22Rv1 (cell line): Measurements from ENCODE around the gene APC2.

Source experiments
- H3K27ac ChIP-seq: fragments of 450-650 bp; 2 replicates; pipeline ENCODE4 v1.5.1; 2017
- ZFX ChIP-seq: fragments of 450-650 bp; IDR thresholded peaks from 2 replicates; pipeline ENCODE4 v1.6.1; 2017; ENCODE audit warnings: antibody characterized with exemption, borderline replicate concordance
- TF ChIP-seq, protein P1 (sequence below): fragments of 450-650 bp; IDR thresholded peaks from 2 replicates; pipeline ENCODE4 v1.5.1; 2017; ENCODE audit warnings: mild to moderate bottlenecking

Gene APC2

DNA sequence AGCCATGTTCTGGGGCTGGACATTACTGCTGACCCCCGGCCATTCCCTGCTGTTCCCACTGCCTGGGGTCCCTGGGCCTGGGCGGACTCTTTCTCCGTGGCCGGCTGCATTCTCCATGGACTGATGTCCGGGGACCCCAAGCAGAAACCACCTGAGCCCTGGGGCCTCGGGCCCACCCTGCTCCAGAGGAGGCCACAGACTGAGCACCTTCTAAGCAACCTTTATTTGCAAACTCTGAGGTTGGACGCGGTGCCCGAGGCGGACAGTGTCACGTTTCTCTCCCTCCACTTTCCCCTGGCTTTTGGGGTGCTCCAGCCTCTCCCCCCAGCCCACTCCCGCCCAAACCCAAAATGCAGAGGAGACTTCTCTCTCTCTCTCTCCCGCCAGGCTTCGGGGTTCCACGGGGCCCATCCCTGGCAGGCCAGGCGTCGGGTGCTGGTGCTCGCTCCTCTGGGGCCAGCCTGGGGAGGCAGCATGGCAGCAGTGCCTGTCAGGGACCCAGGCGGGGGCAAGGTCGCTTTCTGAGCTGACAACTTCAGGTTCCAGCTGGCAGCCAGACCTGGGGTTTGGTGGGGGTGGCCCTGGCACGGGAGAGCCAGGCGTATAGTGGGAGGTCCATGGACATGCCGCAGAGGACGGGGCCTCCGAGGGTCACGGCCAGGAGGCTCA lies 31.4 kb downstream of the APC2 start:
- TF ChIP-seq, protein P1, sequence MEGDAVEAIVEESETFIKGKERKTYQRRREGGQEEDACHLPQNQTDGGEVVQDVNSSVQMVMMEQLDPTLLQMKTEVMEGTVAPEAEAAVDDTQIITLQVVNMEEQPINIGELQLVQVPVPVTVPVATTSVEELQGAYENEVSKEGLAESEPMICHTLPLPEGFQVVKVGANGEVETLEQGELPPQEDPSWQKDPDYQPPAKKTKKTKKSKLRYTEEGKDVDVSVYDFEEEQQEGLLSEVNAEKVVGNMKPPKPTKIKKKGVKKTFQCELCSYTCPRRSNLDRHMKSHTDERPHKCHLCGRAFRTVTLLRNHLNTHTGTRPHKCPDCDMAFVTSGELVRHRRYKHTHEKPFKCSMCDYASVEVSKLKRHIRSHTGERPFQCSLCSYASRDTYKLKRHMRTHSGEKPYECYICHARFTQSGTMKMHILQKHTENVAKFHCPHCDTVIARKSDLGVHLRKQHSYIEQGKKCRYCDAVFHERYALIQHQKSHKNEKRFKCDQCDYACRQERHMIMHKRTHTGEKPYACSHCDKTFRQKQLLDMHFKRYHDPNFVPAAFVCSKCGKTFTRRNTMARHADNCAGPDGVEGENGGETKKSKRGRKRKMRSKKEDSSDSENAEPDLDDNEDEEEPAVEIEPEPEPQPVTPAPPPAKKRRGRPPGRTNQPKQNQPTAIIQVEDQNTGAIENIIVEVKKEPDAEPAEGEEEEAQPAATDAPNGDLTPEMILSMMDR, result no peak
- no peak for TF ChIP-seq ZFX
- H3K27ac ChIP-seq, result no peak overlapping the region

DNA sequence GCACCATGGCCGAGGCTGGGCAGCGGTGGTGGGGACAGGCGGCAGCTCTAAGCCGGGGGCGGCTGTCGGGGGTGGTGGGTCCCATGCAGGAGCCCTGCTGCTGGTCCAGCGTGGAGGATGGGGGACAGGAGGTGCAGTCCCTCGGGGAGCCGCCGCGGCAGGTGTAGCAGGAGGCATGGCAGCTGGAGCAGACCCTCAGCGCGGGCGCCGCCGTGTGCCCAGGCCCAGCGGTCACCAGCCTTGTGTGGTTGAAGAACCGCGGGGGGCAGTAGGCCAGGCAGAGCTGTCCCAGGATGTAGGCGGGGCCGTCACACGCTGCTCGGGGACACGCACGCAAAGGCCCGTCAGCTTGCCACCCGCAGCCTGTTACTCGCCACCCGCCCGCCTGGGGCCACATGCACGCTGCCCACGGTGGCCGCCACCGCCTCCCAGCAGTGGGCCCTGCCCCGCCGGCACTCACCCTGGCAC lies 32.0 kb downstream of the APC2 start:
- no peak for TF ChIP-seq ZFX
- TF ChIP-seq, protein P1, result no peak

DNA sequence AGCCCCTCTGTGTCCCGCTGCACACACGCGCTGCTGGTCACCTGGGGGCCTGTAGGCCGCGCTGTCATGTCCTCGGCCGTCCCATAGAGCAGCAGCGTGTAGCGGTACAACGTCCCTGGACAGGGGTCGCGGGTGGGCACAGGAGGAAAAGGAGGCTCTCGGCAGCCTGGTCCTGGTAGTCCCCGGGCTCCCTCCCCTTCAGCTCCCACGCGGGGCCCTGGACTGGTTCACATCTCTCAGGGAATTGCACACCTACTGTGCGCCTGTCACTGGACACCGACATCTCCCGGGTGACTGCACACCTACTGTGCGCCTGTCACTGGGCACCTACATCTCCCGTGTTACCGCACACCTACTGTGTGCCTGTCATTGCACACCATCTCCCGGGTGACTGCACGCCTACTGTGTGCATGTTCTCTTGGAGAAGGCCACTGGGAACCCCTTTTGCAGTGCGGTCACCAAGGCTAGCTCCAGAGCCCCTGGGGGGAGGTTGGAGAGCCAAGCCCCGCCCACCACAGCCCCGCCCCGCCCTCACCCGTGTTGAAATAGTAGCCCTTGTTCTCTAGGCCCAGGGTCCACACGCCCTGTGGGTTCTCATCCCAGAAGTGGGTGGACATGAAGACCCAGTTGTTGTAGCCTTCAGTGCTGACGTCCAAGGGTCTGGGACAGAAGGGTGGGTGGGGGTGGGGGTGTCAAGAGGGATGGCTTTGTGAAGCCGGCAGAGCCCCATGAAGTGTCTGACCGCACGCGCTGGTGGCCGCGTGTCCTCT lies 32.6 kb downstream of the APC2 start:
- TF ChIP-seq, protein P1, result no peak
- no peak for TF ChIP-seq ZFX
- H3K27ac ChIP-seq, result no peak overlapping the region

More for the DNA sequence above, 32.0 kb downstream of the APC2 start:
- H3K27ac ChIP-seq, result no peak overlapping the region

DNA sequence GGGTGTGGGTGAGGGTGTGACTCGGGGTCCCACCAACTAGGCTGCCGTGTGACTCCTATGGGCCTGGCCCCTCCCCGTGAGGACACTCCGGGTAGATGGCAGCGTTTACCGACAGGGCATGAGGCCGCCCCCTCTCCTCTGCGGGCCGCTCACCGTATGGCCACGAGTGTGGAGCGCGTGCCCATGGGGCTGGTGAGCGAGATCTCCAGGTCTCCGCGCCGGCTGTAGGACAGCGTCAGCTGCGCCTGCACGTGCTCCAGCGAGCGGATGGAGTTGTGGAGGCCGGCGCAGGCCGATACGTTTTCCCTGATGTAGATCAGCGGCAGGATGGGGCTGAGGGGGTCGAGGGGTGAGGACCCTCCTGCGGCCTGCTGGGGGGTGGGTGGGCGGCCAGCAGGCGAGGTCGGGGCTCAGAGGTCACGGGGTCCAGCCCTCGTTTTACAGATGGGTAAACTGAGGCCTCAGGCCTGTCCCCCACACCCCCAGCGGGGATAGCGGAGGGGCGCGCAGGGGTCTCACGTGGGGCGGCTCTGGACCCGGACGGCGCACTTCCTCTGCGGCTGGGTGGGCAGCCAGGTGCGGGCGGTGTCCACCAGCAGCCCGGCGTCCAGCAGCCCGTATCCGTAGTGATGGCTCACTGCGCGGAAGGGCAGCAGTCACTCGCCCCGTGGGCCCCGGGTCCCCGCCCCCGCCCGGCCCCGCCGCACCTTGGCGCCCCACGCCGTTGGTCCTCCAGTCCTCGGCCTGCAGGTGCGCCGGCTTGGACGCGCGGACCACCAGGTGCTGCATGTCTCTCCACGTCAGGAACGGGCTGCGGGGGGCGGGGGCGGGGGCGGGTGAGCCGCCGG lies 33.4 kb downstream of the APC2 start:
- TF ChIP-seq, protein P1, result no peak
- TF ChIP-seq ZFX, result no peak
- no peak overlapping the region for H3K27ac ChIP-seq

DNA sequence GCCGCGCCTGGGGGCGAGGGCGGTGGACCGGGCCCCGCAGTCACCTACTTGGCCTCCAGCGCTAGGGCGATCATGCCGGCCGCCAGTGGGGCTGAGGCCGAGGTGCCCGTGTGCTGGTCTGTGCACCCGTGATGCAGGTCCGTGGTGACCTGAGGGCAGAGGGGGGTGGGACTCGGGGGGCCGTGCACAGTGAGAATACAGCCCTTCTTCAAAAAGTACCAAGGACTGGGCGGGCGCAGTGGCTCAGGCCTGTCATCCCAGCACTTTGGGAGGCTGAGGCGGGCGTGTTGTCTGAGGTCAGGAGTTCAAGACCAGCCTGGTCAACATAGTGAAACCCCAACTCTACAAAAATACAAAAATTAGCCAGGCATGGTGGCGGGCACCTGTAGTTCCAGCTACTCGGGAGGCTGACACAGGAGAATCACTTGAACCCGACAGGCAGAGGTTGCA lies 34.1 kb downstream of the APC2 start:
- no peak overlapping the region for H3K27ac ChIP-seq
- TF ChIP-seq, protein P1, result no peak
- TF ChIP-seq ZFX, result no peak

DNA sequence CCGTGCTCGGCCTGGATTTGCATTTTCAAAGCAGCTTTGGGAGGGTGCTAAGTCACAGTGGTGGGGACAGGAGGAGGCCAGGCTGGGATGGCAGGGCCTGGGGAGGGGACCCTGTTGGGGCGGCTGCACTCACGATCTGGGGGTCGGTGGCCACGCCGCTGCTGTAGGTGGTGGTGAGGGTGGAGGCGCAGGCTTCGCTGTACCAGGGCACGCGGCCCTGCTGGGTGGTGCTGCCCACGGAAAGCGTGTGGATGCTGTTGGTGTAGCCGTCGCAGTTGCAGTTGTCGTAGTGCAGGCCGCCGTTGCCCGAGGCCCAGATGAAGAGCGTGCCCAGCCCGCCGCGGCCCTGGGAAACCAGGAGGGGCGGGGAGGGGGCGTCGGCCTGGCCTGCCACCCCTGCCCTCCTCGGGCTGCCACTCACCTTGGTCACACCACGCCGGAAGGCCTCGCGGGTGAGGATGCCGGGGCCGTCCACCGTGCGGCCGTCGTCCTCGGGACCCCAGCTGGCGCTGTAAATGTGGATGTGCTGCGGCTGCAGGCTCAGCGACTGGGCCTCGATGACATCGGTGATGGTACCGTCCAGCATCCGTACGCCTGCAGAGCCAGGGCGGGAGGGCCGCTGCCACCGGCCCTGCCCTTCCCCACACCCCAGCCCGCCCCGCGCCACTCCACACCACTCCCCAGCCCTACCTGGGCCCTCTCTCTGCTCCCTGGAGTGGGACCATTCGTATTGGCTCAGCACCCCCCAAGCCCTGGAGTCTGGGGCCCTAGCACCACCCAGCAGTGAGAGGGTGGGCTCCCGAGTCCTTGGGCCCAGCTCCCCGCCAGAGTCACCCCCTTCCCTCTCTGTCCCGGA lies 37.0 kb downstream of the APC2 start:
- no peak overlapping the region for H3K27ac ChIP-seq
- TF ChIP-seq, protein P1, result no peak
- no peak for TF ChIP-seq ZFX
